GM12864 (cell line): ENCODE measurements around the gene C10orf90.

Experiments used
- DNase-seq: peaks from one replicate; pipeline ENCODE4 v3.0.0-alpha.2; 2011; ENCODE audit warnings: low read depth
- H3K4me3 ChIP-seq: 2 replicates; pipeline ENCODE4 v1.5.1; 2011; ENCODE audit warnings: mild to moderate bottlenecking, low read depth, low read length, control low read depth
- CTCF ChIP-seq: IDR thresholded peaks from 2 replicates; pipeline ENCODE4 v1.5.1; 2011; ENCODE audit warnings: low read depth, mild to moderate bottlenecking, moderate library complexity, low read length, control low read depth, inconsistent platforms; ENCODE audit errors: missing control alignments

Gene C10orf90

GRCh38 chr10:126570621-126571602 is 99.6 kb downstream of the C10orf90 start:
- TF ChIP-seq CTCF = no peak
- no peak overlapping the region for H3K4me3 ChIP-seq
- DNase-seq = no peak

GRCh38 chr10:126570245-126570570 is 100.3 kb downstream of the C10orf90 start:
- no peak overlapping the region for H3K4me3 ChIP-seq
- no peak for TF ChIP-seq CTCF
- no peak for DNase-seq

GRCh38 chr10:126569513-126570244 is 100.8 kb downstream of the C10orf90 start:
- H3K4me3 ChIP-seq = no peak overlapping the region
- DNase-seq = no peak

GRCh38 chr10:126568809-126569385 is 101.6 kb downstream of the C10orf90 start:
- DNase-seq = no peak
- no peak overlapping the region for H3K4me3 ChIP-seq
- no peak for TF ChIP-seq CTCF

More at GRCh38 chr10:126569513-126570244, 100.8 kb downstream of the C10orf90 start:
- no peak for TF ChIP-seq CTCF

DNA sequence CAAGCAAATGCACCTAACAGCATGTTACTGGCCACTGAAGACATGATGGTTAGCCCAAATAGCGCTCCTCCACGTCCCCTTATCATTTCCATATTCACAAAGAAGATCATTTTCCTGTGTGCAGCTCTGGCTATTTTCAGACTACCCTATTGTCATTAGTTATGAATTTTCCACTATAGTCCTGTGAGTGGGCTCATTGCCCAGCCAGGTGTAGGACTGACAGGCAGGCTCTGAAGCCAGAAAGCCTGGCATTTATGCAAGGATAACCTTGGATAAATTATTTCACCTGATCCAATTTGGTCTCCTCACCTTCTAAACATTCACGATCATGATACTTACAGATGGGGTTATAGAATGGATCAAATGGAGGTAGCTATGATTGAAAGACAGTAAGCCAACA is 104.6 kb downstream of the C10orf90 start:
- TF ChIP-seq CTCF = no peak
- H3K4me3 ChIP-seq = no peak overlapping the region
- no peak for DNase-seq

DNA sequence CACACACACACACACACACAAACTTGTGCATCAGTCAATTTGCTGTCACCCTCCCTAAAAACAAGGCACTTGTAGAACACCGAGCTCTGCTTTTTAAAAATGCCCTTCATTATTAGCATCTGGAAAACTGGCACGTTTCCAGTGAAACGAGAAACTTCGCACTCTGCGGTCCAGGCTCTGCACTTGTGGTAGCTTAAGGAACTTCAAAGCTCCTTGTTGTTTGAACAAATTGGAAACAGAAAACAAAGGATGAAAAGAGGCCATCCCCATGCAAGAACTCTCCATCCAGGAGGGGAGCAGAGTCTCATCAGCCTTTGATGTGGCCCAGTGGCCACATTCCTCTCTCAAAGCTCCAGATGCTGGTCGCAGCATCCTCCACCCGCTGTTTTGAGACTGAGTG is 105.1 kb downstream of the C10orf90 start:
- no peak overlapping the region for H3K4me3 ChIP-seq
- DNase-seq = no peak
- no peak for TF ChIP-seq CTCF
